ENCODE measurements around the gene VN1R5. TPM values are rescaled to one million over a fixed set of nuclear protein-coding genes. Genes with fewer than 3 reads are reported as not detected.

Gene VN1R5
- total RNA-seq, 1 experiment from 2014 or later: not detected

GRCh38 chr1:247247568-247247967 lies 8.3 kb upstream of the VN1R5 start:
- Mint-ChIP-seq H3K4me3 (ENCODE audit: unreplicated experiment) (no peak overlapping the region), H3K4me1 (ENCODE audit: insufficient read depth, unreplicated experiment) (no peaks in the 10 kb centered on the region), H3K27ac (ENCODE audit: low read depth, unreplicated experiment) (no peak overlapping the region), H3K9me3 (ENCODE audit: unreplicated experiment) (peaks cover 13% of the 10 kb centered on the region), H3K27me3 (ENCODE audit: insufficient read depth, unreplicated experiment) (no peaks in the 10 kb centered on the region), H3K36me3 (ENCODE audit: insufficient read depth, unreplicated experiment) (peaks cover 4% of the 10 kb centered on the region)
- BruUV-seq (replicated peaks): no TSS peak
- intact Hi-C loops (cut with micrococcal nuclease): no loop called here
- DNase-seq (ENCODE audit: unreplicated experiment): no peak
- no peak for TF ChIP-seq CTCF (IDR thresholded peaks at IDR 0.05; ENCODE audit: unreplicated experiment)
- ChIA-PET POLR2A (no interaction called here), CTCF (interaction anchor here (0.6 kb wide), 1 partner anchor 70 kb away, joined by 5 read pairs; no protein-coding TSS in a partner anchor)

- Mint-ChIP-seq H3K4me1 (ENCODE audit: insufficient read depth, unreplicated experiment) (no peaks in the 10 kb centered on the region), H3K4me3 (ENCODE audit: unreplicated experiment) (no peak overlapping the region), H3K9me3 (ENCODE audit: unreplicated experiment) (peaks cover 17% of the 10 kb centered on the region), H3K27me3 (ENCODE audit: insufficient read depth, unreplicated experiment) (no peaks in the 10 kb centered on the region), H3K36me3 (ENCODE audit: insufficient read depth, unreplicated experiment) (no peaks in the 10 kb centered on the region), H3K27ac (ENCODE audit: low read depth, unreplicated experiment) (no peak overlapping the region)
- no TSS peak for BruUV-seq (replicated peaks)
- ChIA-PET CTCF (no interaction called here), POLR2A (no interaction called here)
- TF ChIP-seq CTCF (IDR thresholded peaks at IDR 0.05; ENCODE audit: unreplicated experiment): no peak
- DNase-seq (ENCODE audit: unreplicated experiment): no peak
- intact Hi-C loops (cut with micrococcal nuclease): no loop called here
Measured at GRCh38 chr1:247266053-247266452, 10.2 kb downstream of the VN1R5 start.

- TF ChIP-seq CTCF (IDR thresholded peaks at IDR 0.05; ENCODE audit: unreplicated experiment): no peak
- Mint-ChIP-seq H3K9me3 (ENCODE audit: unreplicated experiment) (peaks cover 25% of the 10 kb centered on the region), H3K36me3 (ENCODE audit: insufficient read depth, unreplicated experiment) (no peaks in the 10 kb centered on the region), H3K4me1 (ENCODE audit: insufficient read depth, unreplicated experiment) (no peaks in the 10 kb centered on the region), H3K4me3 (ENCODE audit: unreplicated experiment) (no peak overlapping the region), H3K27me3 (ENCODE audit: insufficient read depth, unreplicated experiment) (no peaks in the 10 kb centered on the region), H3K27ac (ENCODE audit: low read depth, unreplicated experiment) (no peak overlapping the region)
- POLR2A ChIA-PET: no interaction called here
- CTCF ChIA-PET: interaction anchor here (0.6 to 1.0 kb wide), 2 partner anchors 122 to 361 kb away, joined by 5 to 6 read pairs; no protein-coding TSS in a partner anchor
- intact Hi-C loops (cut with micrococcal nuclease): no loop called here
- no TSS peak for BruUV-seq (replicated peaks)
- DNase-seq (ENCODE audit: unreplicated experiment): no peak
Measured at GRCh38 chr1:247268390-247269045, 12.6 kb downstream of the VN1R5 start.

GRCh38 chr1:247269133-247269532 lies 13.3 kb downstream of the VN1R5 start:
- no TSS peak for BruUV-seq (replicated peaks)
- no peak overlapping the region for H3K4me3 Mint-ChIP-seq (ENCODE audit: unreplicated experiment)
- no peak overlapping the region for H3K27ac Mint-ChIP-seq (ENCODE audit: low read depth, unreplicated experiment)

More at GRCh38 chr1:247269133-247269532, 13.3 kb downstream of the VN1R5 start:
- Mint-ChIP-seq H3K9me3 (ENCODE audit: unreplicated experiment) (peaks cover 25% of the 10 kb centered on the region), H3K4me1 (ENCODE audit: insufficient read depth, unreplicated experiment) (no peaks in the 10 kb centered on the region), H3K27me3 (ENCODE audit: insufficient read depth, unreplicated experiment) (no peaks in the 10 kb centered on the region), H3K36me3 (ENCODE audit: insufficient read depth, unreplicated experiment) (no peaks in the 10 kb centered on the region)
- POLR2A ChIA-PET: interaction anchor here (0.6 kb wide), 1 partner anchor 27 kb away, joined by 3 read pairs; no protein-coding TSS in a partner anchor
- intact Hi-C loops (cut with micrococcal nuclease): no loop called here
- no peak for TF ChIP-seq CTCF (IDR thresholded peaks at IDR 0.05; ENCODE audit: unreplicated experiment)
- no peak for DNase-seq (ENCODE audit: unreplicated experiment)
- CTCF ChIA-PET: interaction anchor here (0.6 to 1.0 kb wide), 2 partner anchors 121 to 362 kb away, joined by 5 to 6 read pairs; no protein-coding TSS in a partner anchor

All from MCF 10A (cell line).